Small intestine (tissue), 7 donors: ENCODE data around the gene C1QTNF6. TPM values are rescaled to one million over a fixed set of nuclear protein-coding genes. Genes with fewer than 3 reads are reported as not detected.
A peak's percentile ranks its signal among the peaks of the same experiment; 100 is the strongest.

Source experiments
- DNase-seq, 2 donors: peaks; one replicate each; pipeline versions ENCODE4 v3.0.0 to v3.0.0-alpha.2; 2013
- FAIRE-seq: peaks from 2 replicates; lab custom pipeline; 2012; peaks lifted over from hg19 to GRCh38; lab: Jason Lieb, UNC
- H3K27ac ChIP-seq, 3 donors: one replicate each; pipeline ENCODE4 v1.5.1; 2013; ENCODE audit warnings: low read length in 2 of 3, mild to moderate bottlenecking in 2 of 3, control low read depth in 1 of 3, inconsistent platforms in 1 of 3, low read depth in 1 of 3, moderate library complexity in 1 of 3
- H3K27me3 ChIP-seq, 3 donors: one replicate each; pipeline ENCODE4 v1.6.1; 2013; ENCODE audit warnings: low read length in 3 of 3, inconsistent platforms in 1 of 3; ENCODE audit not compliant: control insufficient read depth in 3 of 3, insufficient read depth in 3 of 3
- H3K36me3 ChIP-seq, 3 donors: one replicate each; pipeline ENCODE4 v1.6.1; 2013; ENCODE audit warnings: low read length in 3 of 3, inconsistent platforms in 1 of 3, low read depth in 1 of 3, mild to moderate bottlenecking in 1 of 3, moderate library complexity in 1 of 3; ENCODE audit not compliant: control insufficient read depth in 3 of 3, insufficient read depth in 2 of 3
- H3K4me1 ChIP-seq, 3 donors: one replicate each; pipeline ENCODE4 v1.6.1; 2013; ENCODE audit warnings: low read length in 2 of 3, inconsistent platforms in 1 of 3, low read depth in 1 of 3, mild to moderate bottlenecking in 1 of 3, moderate library complexity in 1 of 3; ENCODE audit not compliant: control insufficient read depth in 3 of 3, insufficient read depth in 2 of 3
- H3K4me3 ChIP-seq, 3 donors: one replicate each; pipeline ENCODE4 v1.5.1; 2013; ENCODE audit warnings: low read length in 3 of 3, control low read depth in 1 of 3, inconsistent platforms in 1 of 3, low read depth in 1 of 3, mild to moderate bottlenecking in 1 of 3, moderate library complexity in 1 of 3
- H3K9me3 ChIP-seq, 2 donors: one replicate each; pipeline ENCODE4 v1.6.1; 2013; ENCODE audit warnings: low read depth in 1 of 2, low read length in 1 of 2; ENCODE audit not compliant: control insufficient read depth in 2 of 2, insufficient read depth in 1 of 2
- WGBS, 3 donors: extraction: QIAGEN DNeasy Blood & Tissue Kit; methylation state at CpG; one replicate each; pipeline ENCODE4 v1.1.7; 2013; 5-methylcytosine and 5-hydroxymethylcytosine counted together
- polyA plus RNA-seq, 4 donors: library from polyadenylated mRNA; stranded (reverse) in 3 of 4; unstranded in 1 of 4; fragments of 200-250 nt in 3 of 4; fragments of 120-200 nt in 1 of 4; gene quantifications; one replicate each; pipeline versions ENCODE4 v1.2.1 to v1.2.3, GENCODE V29; 2013
- donor health status: healthy with polysubstance abuse.
- donor health status: control.
- donor health status: control.
- donor health status: Bipolar disorder and iron deficiency.
- donor health status: healthy.

Gene C1QTNF6
- polyA plus RNA-seq, 4 donors: 2.4 to 20.0 (median 3.1) TPM

DNA sequence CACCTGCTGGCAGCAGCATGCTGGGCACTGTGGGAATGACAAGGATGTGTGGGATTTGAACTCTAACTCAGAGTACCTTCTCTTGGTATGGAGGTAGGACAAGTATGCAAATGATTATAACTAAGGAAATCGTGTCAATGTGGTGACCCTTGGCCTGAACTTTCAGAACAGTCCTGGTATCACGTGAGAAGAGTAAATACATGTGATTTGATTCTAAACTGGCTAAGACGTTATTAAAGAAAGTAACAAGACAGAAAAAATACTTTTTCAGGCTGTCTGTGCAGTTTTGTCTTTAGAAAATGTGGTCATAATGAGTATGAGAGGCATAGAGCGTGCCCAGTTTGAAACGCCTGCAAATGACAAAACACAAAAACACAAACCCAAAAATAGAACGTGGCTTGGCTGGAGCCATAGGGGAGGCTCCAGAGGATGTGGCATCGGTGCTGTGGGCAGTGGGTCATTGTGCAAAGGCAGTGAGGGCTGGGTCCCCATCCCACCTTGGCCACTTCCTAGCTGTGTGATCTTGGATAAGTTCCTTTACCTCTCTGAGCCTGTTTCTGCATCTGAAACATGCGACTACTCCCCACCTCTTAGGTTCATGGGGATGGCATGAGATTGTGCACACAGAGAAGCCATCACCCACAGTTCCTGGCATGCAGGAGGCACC is 19.9 kb downstream of the C1QTNF6 start:
- H3K9me3 ChIP-seq: peaks cover 0 to 3% of the 10 kb centered on the region in 2 donors
- H3K36me3 ChIP-seq: no peaks in the 10 kb centered on the region
- DNase-seq: peak; percentile 53 to 72
- H3K4me1 ChIP-seq: peaks cover 0 to 20% (median 5%) of the 10 kb centered on the region in 3 donors
- 28 to 49% (median 29%) methylated on average over 8 of the region's 8 CpGs for WGBS, 3 donors
- H3K4me3 ChIP-seq: no peak overlapping the region
- no peaks in the 10 kb centered on the region for H3K27me3 ChIP-seq
- no peak for FAIRE-seq
- H3K27ac ChIP-seq: peak overlapping the region in 2 of 3 donors; percentile 15 to 28

GRCh38 chr22:37167176-37167980 is 20.7 kb downstream of the C1QTNF6 start:
- WGBS, 3 donors: 50 to 73% (median 53%) methylated on average over 17 of the region's 17 CpGs
- H3K4me1 ChIP-seq: peaks cover 0 to 22% (median 5%) of the 10 kb centered on the region in 3 donors
- DNase-seq (no peak), FAIRE-seq (no peak)
- H3K27ac ChIP-seq: peak overlapping the region in 2 of 3 donors; percentile 39 to 53
- no peaks in the 10 kb centered on the region for H3K36me3 ChIP-seq
- peak overlapping the region in 1 of 3 donors; percentile 15 for H3K4me3 ChIP-seq
- no peaks in the 10 kb centered on the region for H3K27me3 ChIP-seq
- H3K9me3 ChIP-seq: peaks cover 0 to 3% of the 10 kb centered on the region in 2 donors

- DNase-seq (peak; percentile 79 to 89), FAIRE-seq (no peak)
- H3K27me3 ChIP-seq: no peaks in the 10 kb centered on the region
- H3K9me3 ChIP-seq: peaks cover 0 to 4% of the 10 kb centered on the region in 2 donors
- WGBS, 3 donors: 9 to 15% (median 11%) methylated on average over 13 of the region's 13 CpGs
- H3K4me1 ChIP-seq: peaks cover 0 to 25% (median 5%) of the 10 kb centered on the region in 3 donors
- H3K4me3 ChIP-seq: peak overlapping the region in 1 of 3 donors; percentile 15
- peak overlapping the region in 2 of 3 donors; percentile 39 to 53 for H3K27ac ChIP-seq
- no peaks in the 10 kb centered on the region for H3K36me3 ChIP-seq
Measured at GRCh38 chr22:37166675-37167066, 21.4 kb downstream of the C1QTNF6 start.

DNA sequence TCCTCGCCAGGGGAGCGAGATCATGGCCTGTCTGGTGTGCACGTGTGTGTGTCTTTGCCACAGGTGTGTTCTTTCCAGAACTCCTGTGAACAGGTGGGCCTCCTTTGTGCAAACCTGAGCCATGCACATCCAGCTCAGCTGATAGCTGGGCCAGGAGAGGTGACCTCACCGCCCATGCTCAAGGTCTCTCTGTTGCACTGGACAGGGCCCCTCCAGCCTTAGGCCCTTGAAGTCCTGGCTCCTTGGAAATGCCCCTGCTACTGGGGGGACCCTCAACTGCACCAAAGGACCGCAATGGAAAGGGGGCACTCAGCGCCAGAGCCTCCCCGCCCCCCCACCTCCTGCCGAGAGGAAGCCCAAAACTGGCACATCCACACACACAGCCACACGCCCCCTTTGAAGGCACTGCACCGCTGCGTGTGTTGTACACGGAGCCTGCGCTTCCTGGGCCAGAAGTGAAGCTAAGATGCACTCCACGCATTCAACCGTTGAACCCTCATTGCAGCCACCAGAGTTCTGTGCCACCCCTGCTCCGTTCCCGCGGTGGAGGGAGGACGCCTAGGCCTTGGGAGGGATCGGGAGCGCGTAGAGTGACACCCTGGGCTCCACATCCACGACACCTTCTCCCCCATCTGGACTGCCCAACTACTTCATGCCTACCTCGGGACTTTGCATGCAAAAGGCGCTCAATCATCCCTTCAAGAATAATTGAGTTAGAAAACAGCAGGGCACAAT is 21.9 kb downstream of the C1QTNF6 start:
- no peaks in the 10 kb centered on the region for H3K27me3 ChIP-seq
- H3K4me3 ChIP-seq: no peak overlapping the region
- 51 to 65% (median 65%) methylated on average over 25 of the region's 25 CpGs for WGBS, 3 donors
- peaks cover 0 to 10% of the 10 kb centered on the region in 2 donors for H3K9me3 ChIP-seq
- FAIRE-seq (no peak), DNase-seq (no peak)
- peaks cover 0 to 25% (median 5%) of the 10 kb centered on the region in 3 donors for H3K4me1 ChIP-seq
- H3K36me3 ChIP-seq: no peaks in the 10 kb centered on the region
- H3K27ac ChIP-seq: peak overlapping the region in 1 of 3 donors; percentile 28

DNA sequence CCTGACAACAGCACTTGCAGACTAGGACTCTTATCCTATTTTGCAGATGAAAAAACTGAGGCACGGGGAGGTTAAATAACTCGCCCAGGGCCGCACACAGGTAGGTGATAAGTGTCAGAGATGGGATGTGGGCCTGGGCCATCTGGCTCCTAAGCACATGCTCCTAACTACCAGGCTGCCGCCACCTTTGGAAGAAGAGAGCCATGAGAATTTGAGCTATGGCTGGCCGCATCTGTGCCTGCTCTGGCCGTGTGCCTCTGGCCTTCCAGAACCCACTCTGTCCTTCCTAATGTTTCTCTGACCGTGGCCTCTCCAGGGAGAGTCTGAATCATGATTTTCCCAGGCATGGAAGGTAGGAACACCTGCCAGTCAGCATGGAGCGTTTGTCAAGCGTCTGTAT is 23.0 kb downstream of the C1QTNF6 start:
- FAIRE-seq: no peak
- DNase-seq: no peak
- H3K27ac ChIP-seq: peak overlapping the region in 1 of 3 donors; percentile 51

DNA sequence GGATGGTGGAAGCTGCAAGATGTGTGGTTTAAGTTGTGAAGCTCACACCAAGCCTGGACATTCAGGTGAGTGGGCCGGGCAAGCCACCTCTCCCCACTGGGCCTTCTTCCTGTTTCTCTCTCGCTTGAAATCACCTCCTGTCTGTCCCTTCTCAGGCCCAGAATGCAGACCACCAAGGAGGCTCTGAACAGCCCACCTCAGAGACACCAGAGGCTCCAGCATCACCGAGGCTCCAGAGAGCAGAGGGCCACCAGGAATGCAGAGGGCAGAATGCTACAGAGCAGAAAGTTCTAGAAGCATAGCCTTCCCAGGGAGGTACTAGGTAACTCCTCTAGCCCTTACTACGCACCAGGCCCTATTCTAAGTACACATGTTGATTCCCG is 23.6 kb downstream of the C1QTNF6 start:
- WGBS, 3 donors: 68 to 81% (median 71%) methylated on average over 4 of the region's 5 CpGs

More for the DNA sequence above, 23.0 kb downstream of the C1QTNF6 start:
- H3K4me3 ChIP-seq: no peak overlapping the region
- H3K36me3 ChIP-seq: no peaks in the 10 kb centered on the region
- peaks cover 0 to 25% (median 5%) of the 10 kb centered on the region in 3 donors for H3K4me1 ChIP-seq
- H3K27me3 ChIP-seq: no peaks in the 10 kb centered on the region
- WGBS, 3 donors: 73 to 86% (median 77%) methylated on average over 9 of the region's 9 CpGs
- H3K9me3 ChIP-seq: peaks cover 0 to 10% of the 10 kb centered on the region in 2 donors

DNA sequence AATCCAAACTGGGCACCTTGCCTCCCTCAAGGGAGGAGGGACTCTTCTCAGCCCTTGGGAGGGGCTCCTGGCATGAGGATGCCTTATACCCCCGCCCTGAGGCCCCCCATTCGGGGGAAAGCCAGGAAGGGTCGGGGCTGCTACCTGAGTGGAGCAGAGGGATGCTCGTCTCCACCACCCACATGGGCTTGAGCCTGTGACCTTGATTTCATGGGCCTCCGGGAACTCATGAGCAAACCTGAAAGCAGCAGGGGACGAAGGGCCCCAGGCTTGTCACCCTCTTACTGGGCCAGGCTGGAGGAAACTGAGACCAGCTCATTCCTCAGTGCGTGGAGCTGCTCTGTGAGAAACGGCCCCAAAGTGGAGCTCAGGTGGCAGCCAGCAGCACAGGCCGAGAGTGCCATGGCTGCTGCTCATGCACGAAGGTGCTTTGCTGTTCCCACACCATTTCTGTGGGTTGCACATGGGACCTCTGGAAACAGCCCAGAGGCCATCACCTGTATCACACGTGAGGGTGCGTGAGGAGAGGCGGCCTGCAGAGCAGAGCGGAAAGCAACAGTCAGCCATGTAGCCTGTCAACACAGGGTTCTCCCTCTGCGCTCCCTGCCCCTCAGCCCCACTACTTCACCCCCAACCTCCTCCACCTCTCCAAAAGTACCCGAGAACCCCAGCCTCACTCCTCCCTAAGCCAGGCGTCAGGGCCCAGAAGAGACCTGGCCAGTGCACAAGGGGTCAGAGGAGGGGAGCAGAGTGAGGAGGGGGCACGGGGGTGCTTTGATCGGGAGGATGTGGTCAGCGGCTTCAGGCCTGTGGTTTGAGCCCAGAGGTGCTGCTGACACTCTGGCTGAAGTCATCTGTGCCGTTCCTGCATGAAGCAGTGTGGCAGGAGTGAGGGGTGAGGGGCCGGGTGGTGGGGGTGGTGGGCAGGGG is 24.2 kb downstream of the C1QTNF6 start:
- Histone ChIP-seq H3K4me3 (no peak overlapping the region), H3K27me3 (no peaks in the 10 kb centered on the region), H3K9me3 (peaks cover 0 to 7% of the 10 kb centered on the region in 2 donors), H3K27ac (peak overlapping the region in 2 of 3 donors; percentile 36 to 81), H3K36me3 (no peaks in the 10 kb centered on the region), H3K4me1 (peaks cover 0 to 25% (median 5%) of the 10 kb centered on the region in 3 donors)
- DNase-seq: no peak
- FAIRE-seq: no peak
- 66 to 82% (median 75%) methylated on average over 22 of the region's 22 CpGs for WGBS, 3 donors

More for the DNA sequence above, 23.6 kb downstream of the C1QTNF6 start:
- peaks cover 0 to 10% of the 10 kb centered on the region in 2 donors for H3K9me3 ChIP-seq
- no peaks in the 10 kb centered on the region for H3K27me3 ChIP-seq
- FAIRE-seq (no peak), DNase-seq (no peak)
- peak overlapping the region in 1 of 3 donors; percentile 51 for H3K27ac ChIP-seq
- H3K36me3 ChIP-seq: no peaks in the 10 kb centered on the region
- H3K4me3 ChIP-seq: no peak overlapping the region
- peaks cover 0 to 25% (median 5%) of the 10 kb centered on the region in 3 donors for H3K4me1 ChIP-seq
